ENCODE data around the gene C15orf61. TPM values are rescaled to one million over a fixed set of nuclear protein-coding genes. Genes with fewer than 3 reads are reported as not detected.

The C15orf61 gene
- total RNA-seq = 2.4 and 3.3 TPM in 2 replicates

GRCh38 chr15:67521029-67521782 lies at the start of gene C15orf61:
TSS of gene C15orf61 (plus strand) at chr15:67521131. CDS start at chr15:67521249, 118 bp downstream.

GRCh38 chr15:67542420-67543347 lies 21.8 kb downstream of the C15orf61 start, which contains the start of gene MAP2K5:
TSS of gene MAP2K5 (plus strand) at chr15:67542703. CDS start at chr15:67543336, 633 bp downstream.

Other genes with a start within 250 kb of the C15orf61 start
- gene MAP2K5, start 21.6 kb downstream of the C15orf61 start, total RNA-seq = 7.8 and 9.3 TPM in 2 replicates

All from thoracic aorta endothelial cell (primary cell).